Smooth muscle cell (in vitro differentiated cells): ENCODE results near the gene GOLGA7B. TPM values are rescaled to one million over a fixed set of nuclear protein-coding genes. Genes with fewer than 3 reads are reported as not detected.
A peak's percentile ranks its signal among the peaks of the same experiment; 100 is the strongest.

ENCODE experiments used
- DNase-seq: peaks from one replicate; lab custom pipeline; 2025; ENCODE audit not compliant: unreplicated experiment; lab: John Stamatoyannopoulos, UW
- H2AFZ ChIP-seq: fragments of 200-600 bp; sonication (generic); 2 replicates; pipeline ENCODE4 v1.6.0; 2016; ENCODE audit warnings: antibody characterized with exemption, low read depth, mild to moderate bottlenecking
- H3F3A ChIP-seq: fragments of 200-600 bp; sonication (generic); 2 replicates; pipeline ENCODE4 v1.6.0; 2017; ENCODE audit warnings: antibody characterized with exemption, low read depth
- H3K27ac ChIP-seq: fragments of 200-600 bp; sonication (generic); 2 replicates; pipeline ENCODE4 v1.5.1; 2016; ENCODE audit warnings: low read depth, mild to moderate bottlenecking
- H3K27me3 ChIP-seq: fragments of 200-600 bp; sonication (generic); 2 replicates; pipeline ENCODE4 v1.6.1; 2016; ENCODE audit warnings: low read depth, mild to moderate bottlenecking
- H3K36me3 ChIP-seq: fragments of 200-600 bp; sonication (generic); 2 replicates; pipeline ENCODE4 v1.5.1; 2016; ENCODE audit warnings: low read depth
- H3K4me1 ChIP-seq: fragments of 200-600 bp; sonication (generic); 2 replicates; pipeline ENCODE4 v1.5.1; 2016; ENCODE audit warnings: low read depth
- H3K4me2 ChIP-seq: fragments of 200-600 bp; sonication (generic); 2 replicates; pipeline ENCODE4 v1.6.0; 2016; ENCODE audit warnings: mild to moderate bottlenecking
- H3K4me3 ChIP-seq: fragments of 200-600 bp; sonication (generic); 2 replicates; pipeline ENCODE4 v1.5.1; 2016; ENCODE audit warnings: mild to moderate bottlenecking
- H3K79me2 ChIP-seq: fragments of 200-600 bp; sonication (generic); 2 replicates; pipeline ENCODE4 v1.6.0; 2016; ENCODE audit warnings: low read depth, mild to moderate bottlenecking
- H3K9ac ChIP-seq: fragments of 200-600 bp; sonication (generic); 2 replicates; pipeline ENCODE4 v1.6.0; 2016; ENCODE audit warnings: low read depth
- H3K9me3 ChIP-seq: fragments of 200-600 bp; sonication (generic); replicated peaks from 2 replicates; pipeline ENCODE4 v1.5.1; 2016; ENCODE audit warnings: low read depth
- H4K20me1 ChIP-seq: fragments of 200-600 bp; sonication (generic); 2 replicates; pipeline ENCODE4 v1.6.0; 2016; ENCODE audit warnings: low read depth
- CTCF ChIP-seq: fragments of 200-600 bp; sonication (generic); IDR thresholded peaks from 2 replicates; pipeline ENCODE4 v1.5.1; 2017; ENCODE audit warnings: borderline replicate concordance, mild to moderate bottlenecking, antibody characterized with exemption; ENCODE audit not compliant: insufficient read depth, poor library complexity, severe bottlenecking
- WGBS: methylation state at CpG from one replicate; pipeline ENCODE4 v1.1.7; 2016; ENCODE audit warnings: low lambda C conversion rate; 5-methylcytosine and 5-hydroxymethylcytosine counted together
- polyA plus RNA-seq: library from polyadenylated mRNA; unstranded; fragments of >200 nt; fragmentation: Nextera tagmentation; extraction: Ambion mirVana; gene quantifications from 2 replicates; pipeline ENCODE4 v1.2.1, GENCODE V29; 2016
- total RNA-seq: library from RNA; depleted of rRNA; stranded (reverse); fragments of >200 nt; gene quantifications from 2 replicates; pipeline ENCODE4 v1.2.3, GENCODE V29; 2014

Gene GOLGA7B
- total and polyA plus RNA-seq, 2 experiments from 2014 or later: not detected

- Histone ChIP-seq H3K36me3 (no peaks in the 10 kb centered on the region), H3K4me3 (no peak overlapping the region), H3K9ac (no peak overlapping the region), H3K4me1 (no peaks in the 10 kb centered on the region), H3K27ac (no peak overlapping the region), H2AFZ (no peak overlapping the region), H4K20me1 (no peaks in the 10 kb centered on the region), H3K79me2 (no peaks in the 10 kb centered on the region), H3K9me3 (no peaks in the 10 kb centered on the region), H3F3A (no peaks in the 10 kb centered on the region), H3K27me3 (no peaks in the 10 kb centered on the region), H3K4me2 (no peak overlapping the region)
- 87% methylated on average over 9 of the region's 9 CpGs for WGBS
- no peak for DNase-seq
- peak; percentile 4 for TF ChIP-seq CTCF
Observed at GRCh38 chr10:97903128-97904017, 53.7 kb downstream of the GOLGA7B start.

GRCh38 chr10:97904018-97904381 is 54.4 kb downstream of the GOLGA7B start:
- 81% methylated on average over 5 of the region's 5 CpGs for WGBS
- H3K9ac ChIP-seq: no peak overlapping the region
- H4K20me1 ChIP-seq: no peaks in the 10 kb centered on the region
- H3K79me2 ChIP-seq: no peaks in the 10 kb centered on the region
- H3F3A ChIP-seq: no peaks in the 10 kb centered on the region
- H3K9me3 ChIP-seq: no peaks in the 10 kb centered on the region
- TF ChIP-seq CTCF: no peak
- H3K4me2 ChIP-seq: no peak overlapping the region
- no peaks in the 10 kb centered on the region for H3K4me1 ChIP-seq
- no peak overlapping the region for H3K27ac ChIP-seq
- DNase-seq: no peak
- no peaks in the 10 kb centered on the region for H3K27me3 ChIP-seq
- no peak overlapping the region for H3K4me3 ChIP-seq
- H2AFZ ChIP-seq: no peak overlapping the region
- H3K36me3 ChIP-seq: no peaks in the 10 kb centered on the region

GRCh38 chr10:97904576-97904975 is 54.9 kb downstream of the GOLGA7B start:
- H2AFZ ChIP-seq: no peak overlapping the region
- H3K9me3 ChIP-seq: no peaks in the 10 kb centered on the region
- no peak for TF ChIP-seq CTCF
- no peak overlapping the region for H3K27ac ChIP-seq
- H3F3A ChIP-seq: no peaks in the 10 kb centered on the region
- H3K36me3 ChIP-seq: no peaks in the 10 kb centered on the region
- 90% methylated on average over 11 of the region's 11 CpGs for WGBS
- no peaks in the 10 kb centered on the region for H4K20me1 ChIP-seq
- no peaks in the 10 kb centered on the region for H3K4me1 ChIP-seq
- no peak overlapping the region for H3K4me2 ChIP-seq
- H3K9ac ChIP-seq: no peak overlapping the region
- DNase-seq: no peak
- no peak overlapping the region for H3K4me3 ChIP-seq
- no peaks in the 10 kb centered on the region for H3K79me2 ChIP-seq
- no peaks in the 10 kb centered on the region for H3K27me3 ChIP-seq

- H3K27me3 ChIP-seq: no peaks in the 10 kb centered on the region
- no peak for DNase-seq
- WGBS: 85% methylated on average over 8 of the region's 8 CpGs
Observed at GRCh38 chr10:97905276-97905675, 55.6 kb downstream of the GOLGA7B start.

More at GRCh38 chr10:97905276-97905675, 55.6 kb downstream of the GOLGA7B start:
- no peak overlapping the region for H3K27ac ChIP-seq
- TF ChIP-seq CTCF: no peak
- H3K4me2 ChIP-seq: no peak overlapping the region
- H3K4me3 ChIP-seq: no peak overlapping the region
- H3K9ac ChIP-seq: no peak overlapping the region
- H2AFZ ChIP-seq: no peak overlapping the region
- no peaks in the 10 kb centered on the region for H3K4me1 ChIP-seq
- no peaks in the 10 kb centered on the region for H3K36me3 ChIP-seq
- H3K9me3 ChIP-seq: no peaks in the 10 kb centered on the region
- no peaks in the 10 kb centered on the region for H3K79me2 ChIP-seq
- no peaks in the 10 kb centered on the region for H3F3A ChIP-seq
- H4K20me1 ChIP-seq: no peaks in the 10 kb centered on the region
